Heart right ventricle (tissue), 16 donors: ENCODE results near the gene CLK3. TPM values are rescaled to one million over a fixed set of nuclear protein-coding genes. Genes with fewer than 3 reads are reported as not detected.

ENCODE experiments used
- ATAC-seq, 8 donors: fragments of 200-7000 bp; cut with Tn5 transposase; one replicate each; pipeline ENCODE4 v1.9.1; 2020; ENCODE audit warnings: mild to moderate bottlenecking in 8 of 8, moderate library complexity in 8 of 8, moderate number of reproducible peaks in 1 of 8
- DNase-seq, 2 donors: peaks; one replicate each; pipeline ENCODE4 v3.0.0-alpha.2; 2020
- H3K27ac ChIP-seq, 10 donors: fragments of 200-600 bp; sonication (generic) in 2 of 10; one replicate each; pipeline versions ENCODE4 v1.5.0 to v1.8.0; 2020 to 2022; ENCODE audit warnings: mild to moderate bottlenecking in 3 of 10
- H3K27me3 ChIP-seq, 7 donors: fragments of 200-600 bp; one replicate each; pipeline ENCODE4 v1.8.0; 2021 to 2022; ENCODE audit warnings: mild to moderate bottlenecking in 2 of 7
- H3K36me3 ChIP-seq, 9 donors: fragments of 200-600 bp; sonication (generic) in 1 of 9; one replicate each; pipeline versions ENCODE4 v1.5.0 to v1.8.0; 2020 to 2022; ENCODE audit warnings: mild to moderate bottlenecking in 2 of 9
- H3K4me1 ChIP-seq, 9 donors: fragments of 200-600 bp; sonication (generic) in 1 of 9; one replicate each; pipeline versions ENCODE4 v1.5.0 to v1.8.0; 2020 to 2022; ENCODE audit warnings: mild to moderate bottlenecking in 4 of 9
- H3K4me3 ChIP-seq, 10 donors: fragments of 200-600 bp; sonication (generic) in 2 of 10; one replicate each; pipeline versions ENCODE4 v1.5.0 to v1.8.0; 2020 to 2022; ENCODE audit warnings: mild to moderate bottlenecking in 7 of 10, moderate library complexity in 2 of 10
- H3K9me3 ChIP-seq, 11 donors: fragments of 200-600 bp in 10 of 11; sonication (generic) in 2 of 11; one replicate each; pipeline versions ENCODE4 v1.5.0 to v1.8.0; 2013 to 2022; ENCODE audit warnings: mild to moderate bottlenecking in 2 of 11, control low read depth in 1 of 11, moderate library complexity in 1 of 11
- CTCF ChIP-seq, 9 donors: fragments of 200-600 bp; sonication (generic) in 2 of 9; IDR thresholded peaks; one replicate each; pipeline versions ENCODE4 v1.5.0 to v1.8.0; 2021 to 2022; ENCODE audit warnings: antibody characterized with exemption in 9 of 9, mild to moderate bottlenecking in 5 of 9, moderate library complexity in 1 of 9
- WGBS, 2 donors: extraction: QIAGEN DNeasy Blood & Tissue Kit; methylation state at CpG; one replicate each; pipeline ENCODE4 v1.1.7; 2013; ENCODE audit warnings: inconsistent platforms in 1 of 2; 5-methylcytosine and 5-hydroxymethylcytosine counted together
- intact Hi-C, 10 donors: fragments of 100-400 bp; cut with DNase I; formaldehyde crosslinking; loops; one replicate each; pipeline versions ENCODE4 v1.11.1 to v1.14.2; 2022
- polyA plus RNA-seq, 2 donors: library from polyadenylated mRNA; stranded (reverse); fragments of 200-250 nt; gene quantifications; one replicate each; pipeline ENCODE4 v1.2.3, GENCODE V29; 2013
- total RNA-seq, 10 donors: library from RNA; stranded (reverse); fragmentation: NEBNext Ultra II Directional in 3 of 10; extraction: Animal tissue kit (Norgen Biotek cat#: 25700) in 3 of 10; gene quantifications; one replicate each; pipeline versions ENCODE4 v1.2.1 to v1.2.4, GENCODE V29; 2021 to 2023
- donor health status: Arrhythmogenic right ventricular cardiomyopathy.
- donor health status: ischemic (EF 13 %, LVEDD 7.1; RV severe dilation, severe dysfunction).
- donor health status: healthy with polysubstance abuse.
- donor health status: DM: no; HTN: yes; CAD: no.
- donor health status: DM: no; HTN: no; CAD: no.
- donor health status: ischemic (EF 25% LVEDD 6.9; RV normal size, moderate dysfunction).
- donor health status: ischemic (EF 25% LVEDD 5.7; RV mildly dilated, moderate dysfunction).
- donor health status: healthy.
- donor health status: DM: yes; HTN: yes; CAD: no.
- donor health status: Ischemic cardiomyopathy.
- donor health status: ischemic (EF 35%, LVEDD 5.7; RV mildly dilated, moderate dysfunction).
- donor health status: nonischemic (EF 11% LVEDD 7.7; RV severe dilation, severe dysfunction).
- donor health status: DM: yes; HTN: yes; CAD: no.
- donor health status: PGD.
- donor health status: ischemic (EF 29% LVEDD 5.4; RV normal size, mild dysfunction).
- donor health status: nonischemic (EF 23%, LVEDD 6.1; RV moderate dilation, normal function).

Gene CLK3
- total and polyA plus RNA-seq, 12 donors = 27.7 to 73.6 (median 45.2) TPM

GRCh38 chr15:74624020-74624602 is 8.5 kb downstream of the CLK3 start:
- 82 to 87% methylated on average over 7 of the region's 7 CpGs for WGBS, 2 donors
- no peaks in the 10 kb centered on the region for H3K9me3 ChIP-seq
- ATAC-seq (no peak), DNase-seq (no peak)
- no peak overlapping the region for H3K4me3 ChIP-seq
- H3K4me1 ChIP-seq = peaks cover 0 to 44% (median 21%) of the 10 kb centered on the region in 9 donors
- H3K27me3 ChIP-seq = no peaks in the 10 kb centered on the region
- intact Hi-C loops = loop anchor here in 1 of 10 donors (5.0 kb wide), 1 partner anchor 252 kb away; no protein-coding TSS in a partner anchor
- H3K27ac ChIP-seq = no peak overlapping the region
- no peak for TF ChIP-seq CTCF (IDR thresholded peaks at IDR 0.05)
- peaks cover 12 to 100% (median 90%) of the 10 kb centered on the region in 9 donors for H3K36me3 ChIP-seq

DNA sequence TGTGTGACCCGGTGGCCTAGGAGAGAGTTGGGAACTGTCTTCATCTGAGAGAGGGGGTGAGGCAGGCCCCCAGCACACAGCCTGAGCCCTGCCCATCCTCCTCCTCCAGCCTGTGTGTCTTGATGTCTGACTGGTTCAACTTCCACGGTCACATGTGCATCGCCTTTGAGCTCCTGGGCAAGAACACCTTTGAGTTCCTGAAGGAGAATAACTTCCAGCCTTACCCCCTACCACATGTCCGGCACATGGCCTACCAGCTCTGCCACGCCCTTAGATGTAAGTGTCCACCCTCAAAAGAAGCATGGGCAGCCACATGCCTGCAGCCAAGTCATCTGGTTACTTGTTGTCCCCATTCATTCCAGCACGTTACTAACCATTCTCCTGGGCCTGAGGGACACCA is 10.1 kb downstream of the CLK3 start:
- H3K27ac ChIP-seq = no peak overlapping the region
- no peak for TF ChIP-seq CTCF (IDR thresholded peaks at IDR 0.05)
- H3K36me3 ChIP-seq = peaks cover 12 to 100% (median 90%) of the 10 kb centered on the region in 9 donors
- H3K27me3 ChIP-seq = no peaks in the 10 kb centered on the region
- no peak for DNase-seq
- H3K4me3 ChIP-seq = no peak overlapping the region
- H3K4me1 ChIP-seq = peaks cover 0 to 28% (median 15%) of the 10 kb centered on the region in 9 donors
- ATAC-seq = no peak
- H3K9me3 ChIP-seq = no peaks in the 10 kb centered on the region
- intact Hi-C loops = no loop called here
- 83 to 85% methylated on average over 6 of the region's 6 CpGs for WGBS, 2 donors

GRCh38 chr15:74626336-74626735 is 10.7 kb downstream of the CLK3 start:
- H3K36me3 ChIP-seq = peaks cover 12 to 100% (median 92%) of the 10 kb centered on the region in 9 donors
- H3K4me3 ChIP-seq = no peak overlapping the region
- no peak overlapping the region for H3K27ac ChIP-seq
- DNase-seq = no peak
- H3K4me1 ChIP-seq = peaks cover 0 to 22% (median 9%) of the 10 kb centered on the region in 9 donors
- WGBS, 2 donors = 91 to 95% methylated on average over 7 of the region's 7 CpGs
- intact Hi-C loops = no loop called here
- H3K27me3 ChIP-seq = no peaks in the 10 kb centered on the region
- ATAC-seq = no peak
- TF ChIP-seq CTCF (IDR thresholded peaks at IDR 0.05) = no peak
- H3K9me3 ChIP-seq = no peaks in the 10 kb centered on the region

DNA sequence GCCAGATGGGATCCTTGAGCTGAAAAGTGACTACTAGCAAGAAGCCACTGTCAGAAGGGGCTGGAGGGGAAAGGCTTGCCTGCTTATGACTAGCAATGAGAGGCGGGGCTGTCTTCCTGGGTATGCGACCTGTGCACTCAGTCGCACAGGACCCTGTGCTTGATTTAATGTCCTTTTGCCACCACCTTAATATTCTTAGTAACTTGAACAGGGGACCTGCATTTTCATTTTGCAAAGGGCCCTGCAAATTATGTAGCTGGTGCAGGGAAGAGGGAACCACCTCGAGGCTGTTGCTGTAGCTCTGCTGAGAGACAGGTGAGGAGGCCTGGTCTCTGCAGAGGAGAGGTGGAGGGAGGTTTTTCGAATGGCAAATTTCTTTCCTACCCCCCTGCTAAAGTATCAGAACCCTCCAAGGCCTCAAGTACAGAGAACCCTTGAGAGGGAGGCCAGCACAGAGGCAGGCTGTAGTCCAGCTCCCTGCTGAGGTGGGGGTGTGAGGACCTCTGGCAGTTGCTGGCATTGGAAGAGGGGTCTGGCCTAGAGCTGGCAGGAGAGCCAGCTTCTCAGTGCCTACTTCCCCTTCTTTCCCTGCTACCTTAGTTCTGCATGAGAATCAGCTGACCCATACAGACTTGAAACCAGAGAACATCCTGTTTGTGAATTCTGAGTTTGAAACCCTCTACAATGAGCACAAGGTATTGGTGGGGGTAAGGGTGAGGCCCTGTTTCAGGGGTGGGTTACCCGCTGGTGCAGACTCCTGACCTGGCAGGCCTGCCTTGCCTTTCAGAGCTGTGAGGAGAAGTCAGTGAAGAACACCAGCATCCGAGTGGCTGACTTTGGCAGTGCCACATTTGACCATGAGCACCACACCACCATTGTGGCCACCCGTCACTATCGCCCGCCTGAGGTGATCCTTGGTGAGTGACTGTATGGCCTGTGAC is 11.4 kb downstream of the CLK3 start:
- ATAC-seq (no peak), DNase-seq (no peak)
- Histone ChIP-seq H3K27me3 (no peaks in the 10 kb centered on the region), H3K4me1 (peaks cover 0 to 16% (median 4%) of the 10 kb centered on the region in 9 donors), H3K36me3 (peaks cover 12 to 100% (median 86%) of the 10 kb centered on the region in 9 donors), H3K4me3 (no peak overlapping the region), H3K9me3 (no peaks in the 10 kb centered on the region), H3K27ac (peak overlapping the region in 1 of 10 donors; percentile 12)
- intact Hi-C loops = no loop called here
- no peak for TF ChIP-seq CTCF (IDR thresholded peaks at IDR 0.05)
- 84 to 90% methylated on average over 10 of the region's 10 CpGs for WGBS, 2 donors
